Heart left ventricle (tissue), 13 donors: ENCODE measurements around the gene HOXB3.

Experiments
- CTCF ChIP-seq, 12 donors: fragments of 200-600 bp; sonication (generic) in 4 of 12; IDR thresholded peaks; one replicate each; pipeline versions ENCODE4 v1.5.0 to v1.8.0; 2018 to 2022; ENCODE audit warnings: antibody characterized with exemption in 12 of 12, mild to moderate bottlenecking in 5 of 12
- POLR2A ChIP-seq, 2 donors: fragments of 450-650 bp; IDR thresholded peaks; one replicate each; pipeline ENCODE4 v1.6.1; 2017; ENCODE audit warnings: antibody characterized with exemption in 2 of 2, mild to moderate bottlenecking in 2 of 2, moderate library complexity in 2 of 2
- donor health status: ischemic (EF 13 %, LVEDD 7.1; RV severe dilation, severe dysfunction).
- donor health status: DM: no; HTN: yes; CAD: no.
- donor health status: DM: no; HTN: no; CAD: no.
- donor health status: ischemic (EF 25% LVEDD 6.9; RV normal size, moderate dysfunction).
- donor health status: ischemic (EF 25% LVEDD 5.7; RV mildly dilated, moderate dysfunction).
- donor health status: ischemic (EF 35%, LVEDD 5.7; RV mildly dilated, moderate dysfunction).
- donor health status: nonischemic (EF 11% LVEDD 7.7; RV severe dilation, severe dysfunction).
- donor health status: DM: yes; HTN: yes; CAD: no.
- donor health status: PGD.
- donor health status: ischemic (EF 29% LVEDD 5.4; RV normal size, mild dysfunction).
- donor health status: nonischemic (EF 23%, LVEDD 6.1; RV moderate dilation, normal function).

GRCh38 chr17:48552466-48553189, 37.4 kb downstream of the HOXB3 start:
- no peak for TF ChIP-seq CTCF (IDR thresholded peaks at IDR 0.05)
- TF ChIP-seq POLR2A (IDR thresholded peaks at IDR 0.05) = no peak
